Panc1 (cell line): Measurements from ENCODE around the gene HOXB3. TPM values are rescaled to one million over a fixed set of nuclear protein-coding genes. Genes with fewer than 3 reads are reported as not detected.
A peak's percentile ranks its signal among the peaks of the same experiment; 100 is the strongest.

Experiments used
- ATAC-seq: fragments of 200-7000 bp; cut with Tn5 transposase; 2 replicates; pipeline ENCODE4 v1.9.1; 2020; ENCODE audit warnings: mild to moderate bottlenecking, moderate library complexity
- BruUV-seq: library from RNA; stranded (reverse); fragments of 400-500 nt; replicated peaks from 2 replicates; lab custom pipeline; 2021; lab: Mats Ljungman, UMichigan
- CTCF ChIA-PET: fragments of 300-600 bp; sonication (Branson Sonifier 250); formaldehyde crosslinking; loops from one replicate; lab custom pipeline; 2022; ENCODE audit warnings: antibody characterized with exemption; lab: Charles Lee
- POLR2A ChIA-PET: fragments of 300-600 bp; sonication (Branson Sonifier 250); formaldehyde crosslinking; loops from one replicate; lab custom pipeline; 2022; ENCODE audit warnings: antibody characterized with exemption; lab: Charles Lee
- DNase-seq: peaks from one replicate; pipeline ENCODE4 v3.0.0-alpha.2; 2010; ENCODE audit warnings: low read depth, low spot score
- H3K27ac ChIP-seq: 2 replicates; pipeline ENCODE4 v1.5.1; 2011; ENCODE audit warnings: mild to moderate bottlenecking, low read length, inconsistent platforms
- H3K27me3 ChIP-seq: fragments of 200-500 bp; sonication (Bioruptor generic); 2 replicates; pipeline ENCODE4 v1.6.0; 2014; ENCODE audit warnings: low read length, inconsistent platforms; ENCODE audit not compliant: control insufficient read depth, insufficient read depth
- H3K36me3 ChIP-seq: fragments of 200-500 bp; sonication (Bioruptor generic); 2 replicates; pipeline ENCODE4 v1.5.1; 2014; ENCODE audit warnings: inconsistent platforms, mild to moderate bottlenecking, low read length, moderate library complexity; ENCODE audit not compliant: control insufficient read depth, insufficient read depth
- H3K4me1 ChIP-seq: 2 replicates; pipeline ENCODE4 v1.5.1; 2011; ENCODE audit warnings: inconsistent platforms, mild to moderate bottlenecking, low read length, moderate library complexity; ENCODE audit not compliant: control insufficient read depth, insufficient read depth
- H3K4me3 ChIP-seq, 2 experiments: 2 replicates each; pipeline ENCODE4 v1.5.1; 2011 to 2012; ENCODE audit warnings: low read depth in 2 of 2, low read length in 2 of 2, mild to moderate bottlenecking in 2 of 2, inconsistent platforms in 1 of 2, moderate library complexity in 1 of 2
- H3K9me3 ChIP-seq: fragments of 200-500 bp; sonication (Bioruptor generic); 2 replicates; pipeline ENCODE4 v1.5.1; 2014; ENCODE audit warnings: low read depth, mild to moderate bottlenecking, inconsistent platforms, low read length, moderate library complexity; ENCODE audit not compliant: control insufficient read depth, insufficient read depth
- POLR2AphosphoS5 ChIP-seq: IDR thresholded peaks from 2 replicates; pipeline ENCODE4 v1.6.1; 2012; ENCODE audit warnings: mild to moderate bottlenecking, low read depth, low read length, moderate library complexity
- SIN3A ChIP-seq: IDR thresholded peaks from 2 replicates; pipeline ENCODE4 v1.6.1; 2012; ENCODE audit warnings: low read depth, mild to moderate bottlenecking, low read length, moderate library complexity, borderline replicate concordance; ENCODE audit not compliant: insufficient read depth
- TCF7L2 ChIP-seq: IDR thresholded peaks from 2 replicates; pipeline ENCODE4 v1.6.1; 2011; ENCODE audit warnings: mild to moderate bottlenecking, low read depth, low read length, inconsistent platforms
- in situ Hi-C: cut with HindIII; loops from 2 replicates; pipeline ENCODE4 v1.10.0; 2016; ENCODE audit warnings: low sequenced_read_pairs, low pct_unique_long_range_greater_than_20kb
- intact Hi-C: fragments of 100-400 bp; cut with micrococcal nuclease; formaldehyde crosslinking; loops from one replicate; pipeline ENCODE4 v1.10.0; 2022; ENCODE audit not compliant: unreplicated experiment
- total RNA-seq: library from RNA; stranded (reverse); gene quantifications from one replicate; pipeline ENCODE4 v1.2.1, GENCODE V29; 2021; ENCODE audit not compliant: unreplicated experiment
- TF ChIP-seq, protein P1 (sequence below): fragments of 450-650 bp; IDR thresholded peaks from 2 replicates; pipeline ENCODE4 v1.5.1; 2017; ENCODE audit warnings: mild to moderate bottlenecking
- TF ChIP-seq, protein P2 (sequence below), 2 experiments: IDR thresholded peaks; 2 replicates each; pipeline ENCODE4 v1.6.1; 2011 to 2012; ENCODE audit warnings: low read depth in 2 of 2, control low read depth in 1 of 2, low read length in 1 of 2, mild to moderate bottlenecking in 1 of 2, moderate library complexity in 1 of 2; ENCODE audit not compliant: insufficient read depth in 1 of 2

HOXB3 gene
- total RNA-seq, 1 experiment from 2014 or later: 127 TPM

DNA sequence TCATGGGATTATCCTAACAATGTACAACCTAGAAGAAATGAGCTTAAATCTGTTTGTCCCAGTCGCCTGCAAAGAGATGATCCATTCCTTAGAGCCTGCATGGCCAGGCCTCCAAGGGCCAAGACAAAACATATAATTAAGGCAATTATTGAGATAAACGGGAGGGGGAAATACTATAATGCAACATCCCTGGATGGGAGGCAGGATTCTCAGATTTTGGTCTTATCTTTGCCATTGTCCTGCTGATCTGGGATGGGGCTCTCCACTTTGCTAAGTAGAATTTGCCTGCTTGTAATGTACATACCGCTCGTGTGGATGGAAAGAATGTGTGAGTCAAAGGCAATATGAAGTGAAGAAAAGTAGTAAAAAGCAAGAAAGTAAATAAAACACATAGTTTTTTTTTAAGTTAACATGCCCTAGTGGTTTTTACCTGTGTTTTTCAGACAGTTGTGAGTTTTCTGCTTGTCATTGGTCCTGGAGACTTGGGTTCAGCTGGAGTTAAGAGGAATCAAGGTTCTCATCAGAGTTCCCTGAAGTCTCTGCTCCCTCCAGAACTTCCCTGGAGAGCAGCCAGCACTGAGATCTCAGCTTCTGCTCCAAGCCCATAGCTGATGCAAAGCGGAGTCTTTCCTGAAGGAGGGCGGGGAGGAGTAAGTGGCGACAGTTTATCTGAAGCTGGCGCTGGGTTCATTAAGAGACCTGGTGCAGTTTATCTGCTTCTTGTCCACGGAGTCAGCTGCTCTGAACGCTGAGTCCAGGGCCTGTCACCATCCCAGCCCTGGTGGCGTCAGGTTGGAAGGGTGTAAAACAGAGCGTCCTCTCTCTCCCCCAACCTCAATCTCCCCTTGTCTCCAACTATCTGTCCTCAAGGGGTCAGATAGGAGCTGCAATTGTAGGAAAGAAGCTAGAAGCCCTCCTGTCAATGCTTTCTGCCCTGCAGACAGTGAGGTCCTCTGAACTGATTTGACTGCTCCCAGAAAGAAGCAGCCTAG, 89.3 kb downstream of the HOXB3 start:
- in situ Hi-C loops: no loop called here
- peak overlapping the region; percentile 20; the same call in 1 of the 2 replicates for H3K27ac ChIP-seq
- H3K9me3 ChIP-seq: no peaks in the 10 kb centered on the region
- intact Hi-C loops: no loop called here
- H3K36me3 ChIP-seq: no peaks in the 10 kb centered on the region
- BruUV-seq: no TSS peak
- DNase-seq (no peak), ATAC-seq (peak; percentile 62)
- no peak for TF ChIP-seq SIN3A
- TF ChIP-seq, protein P1, sequence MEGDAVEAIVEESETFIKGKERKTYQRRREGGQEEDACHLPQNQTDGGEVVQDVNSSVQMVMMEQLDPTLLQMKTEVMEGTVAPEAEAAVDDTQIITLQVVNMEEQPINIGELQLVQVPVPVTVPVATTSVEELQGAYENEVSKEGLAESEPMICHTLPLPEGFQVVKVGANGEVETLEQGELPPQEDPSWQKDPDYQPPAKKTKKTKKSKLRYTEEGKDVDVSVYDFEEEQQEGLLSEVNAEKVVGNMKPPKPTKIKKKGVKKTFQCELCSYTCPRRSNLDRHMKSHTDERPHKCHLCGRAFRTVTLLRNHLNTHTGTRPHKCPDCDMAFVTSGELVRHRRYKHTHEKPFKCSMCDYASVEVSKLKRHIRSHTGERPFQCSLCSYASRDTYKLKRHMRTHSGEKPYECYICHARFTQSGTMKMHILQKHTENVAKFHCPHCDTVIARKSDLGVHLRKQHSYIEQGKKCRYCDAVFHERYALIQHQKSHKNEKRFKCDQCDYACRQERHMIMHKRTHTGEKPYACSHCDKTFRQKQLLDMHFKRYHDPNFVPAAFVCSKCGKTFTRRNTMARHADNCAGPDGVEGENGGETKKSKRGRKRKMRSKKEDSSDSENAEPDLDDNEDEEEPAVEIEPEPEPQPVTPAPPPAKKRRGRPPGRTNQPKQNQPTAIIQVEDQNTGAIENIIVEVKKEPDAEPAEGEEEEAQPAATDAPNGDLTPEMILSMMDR: peak; percentile 43
- CTCF ChIA-PET: interaction anchor here (0.7 kb wide), 1 partner anchor 51 kb away, joined by 3 read pairs; no protein-coding TSS in a partner anchor
- POLR2A ChIA-PET: no interaction called here
- H3K4me1 ChIP-seq: peaks cover 4% of the 10 kb centered on the region; the same call in 1 of the 2 replicates
- no peak overlapping the region for H3K4me3 ChIP-seq
- H3K27me3 ChIP-seq: no peaks in the 10 kb centered on the region

DNA sequence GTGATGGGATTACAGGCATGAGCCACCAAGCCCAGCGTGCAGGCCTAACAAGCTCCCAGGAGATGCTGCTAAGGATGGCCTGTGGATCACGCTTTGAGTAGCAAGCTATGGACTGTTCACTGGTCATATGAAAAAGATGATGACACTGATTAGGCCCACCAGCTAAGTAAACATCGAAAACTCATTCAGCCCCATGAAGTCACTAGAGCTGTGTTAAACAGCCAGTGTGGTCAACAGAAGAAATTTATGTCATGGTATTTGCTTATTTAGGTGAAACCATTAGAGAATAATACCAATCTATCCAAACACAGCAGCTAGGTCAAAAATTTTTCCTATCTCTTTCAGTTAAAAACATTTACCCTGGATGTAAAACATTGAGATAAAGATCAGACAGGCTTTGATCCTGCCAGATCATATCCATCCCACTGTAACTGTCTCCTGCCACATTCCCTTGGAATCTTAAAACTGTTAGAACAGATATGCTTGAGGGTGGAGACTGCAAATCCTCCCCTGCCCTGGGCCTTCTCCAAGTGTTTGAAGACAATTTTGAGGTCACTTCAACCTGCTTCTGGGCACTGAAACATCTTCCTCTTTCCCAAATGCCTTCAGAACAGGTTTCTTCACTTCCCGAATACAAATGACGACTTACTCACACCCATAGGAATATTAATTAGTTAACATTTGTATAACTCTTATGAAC, 90.2 kb downstream of the HOXB3 start:
- intact Hi-C loops: no loop called here
- Histone ChIP-seq H3K9me3 (no peaks in the 10 kb centered on the region), H3K36me3 (no peaks in the 10 kb centered on the region), H3K27me3 (no peaks in the 10 kb centered on the region), H3K4me1 (peaks cover 5% of the 10 kb centered on the region), H3K4me3 (no peak overlapping the region), H3K27ac (peak overlapping the region; percentile 20; the same call in 1 of the 2 replicates)
- DNase-seq (no peak), ATAC-seq (no peak)
- in situ Hi-C loops: no loop called here
- TF ChIP-seq SIN3A: no peak
- CTCF ChIA-PET: interaction anchor here (0.7 kb wide), 1 partner anchor 52 kb away, joined by 3 read pairs; no protein-coding TSS in a partner anchor
- BruUV-seq: no TSS peak
- POLR2A ChIA-PET: no interaction called here

DNA sequence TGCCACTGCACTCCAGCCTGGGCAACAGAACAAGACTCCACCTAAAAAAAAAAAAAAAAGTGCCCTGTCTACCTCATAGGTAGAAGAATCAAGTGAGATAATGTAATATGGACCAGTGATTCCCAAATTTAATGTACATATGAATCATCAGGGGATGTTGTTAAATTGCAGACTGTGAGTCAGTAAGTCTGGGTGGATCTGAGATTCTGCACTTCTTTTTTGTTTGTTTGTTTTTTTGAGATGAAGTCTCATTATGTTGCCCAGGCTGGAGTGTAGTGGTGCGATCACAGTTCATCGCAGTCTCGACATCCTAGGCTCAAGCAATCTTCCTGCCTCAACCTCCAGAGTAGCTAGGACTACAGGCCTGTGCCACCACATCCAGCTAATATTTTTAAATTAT, 90.8 kb downstream of the HOXB3 start:
- ATAC-seq: no peak
- no peaks in the 10 kb centered on the region for H3K9me3 ChIP-seq
- H3K36me3 ChIP-seq: no peaks in the 10 kb centered on the region
- TF ChIP-seq POLR2AphosphoS5: no peak
- TF ChIP-seq, protein P1: no peak
- TF ChIP-seq TCF7L2: no peak
- TF ChIP-seq, protein P2, sequence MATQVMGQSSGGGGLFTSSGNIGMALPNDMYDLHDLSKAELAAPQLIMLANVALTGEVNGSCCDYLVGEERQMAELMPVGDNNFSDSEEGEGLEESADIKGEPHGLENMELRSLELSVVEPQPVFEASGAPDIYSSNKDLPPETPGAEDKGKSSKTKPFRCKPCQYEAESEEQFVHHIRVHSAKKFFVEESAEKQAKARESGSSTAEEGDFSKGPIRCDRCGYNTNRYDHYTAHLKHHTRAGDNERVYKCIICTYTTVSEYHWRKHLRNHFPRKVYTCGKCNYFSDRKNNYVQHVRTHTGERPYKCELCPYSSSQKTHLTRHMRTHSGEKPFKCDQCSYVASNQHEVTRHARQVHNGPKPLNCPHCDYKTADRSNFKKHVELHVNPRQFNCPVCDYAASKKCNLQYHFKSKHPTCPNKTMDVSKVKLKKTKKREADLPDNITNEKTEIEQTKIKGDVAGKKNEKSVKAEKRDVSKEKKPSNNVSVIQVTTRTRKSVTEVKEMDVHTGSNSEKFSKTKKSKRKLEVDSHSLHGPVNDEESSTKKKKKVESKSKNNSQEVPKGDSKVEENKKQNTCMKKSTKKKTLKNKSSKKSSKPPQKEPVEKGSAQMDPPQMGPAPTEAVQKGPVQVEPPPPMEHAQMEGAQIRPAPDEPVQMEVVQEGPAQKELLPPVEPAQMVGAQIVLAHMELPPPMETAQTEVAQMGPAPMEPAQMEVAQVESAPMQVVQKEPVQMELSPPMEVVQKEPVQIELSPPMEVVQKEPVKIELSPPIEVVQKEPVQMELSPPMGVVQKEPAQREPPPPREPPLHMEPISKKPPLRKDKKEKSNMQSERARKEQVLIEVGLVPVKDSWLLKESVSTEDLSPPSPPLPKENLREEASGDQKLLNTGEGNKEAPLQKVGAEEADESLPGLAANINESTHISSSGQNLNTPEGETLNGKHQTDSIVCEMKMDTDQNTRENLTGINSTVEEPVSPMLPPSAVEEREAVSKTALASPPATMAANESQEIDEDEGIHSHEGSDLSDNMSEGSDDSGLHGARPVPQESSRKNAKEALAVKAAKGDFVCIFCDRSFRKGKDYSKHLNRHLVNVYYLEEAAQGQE (IDR thresholded peaks at IDR 0.05; ENCODE audit: insufficient read depth in 1 of 2, low read depth in 2 of 2, low read length in 1 of 2): no peak
- TF ChIP-seq SIN3A: no peak
- H3K4me1 ChIP-seq: peaks cover 12% of the 10 kb centered on the region
- H3K27ac ChIP-seq: no peak overlapping the region
- BruUV-seq: no TSS peak
- no peak for DNase-seq
- intact Hi-C loops: no loop called here
- in situ Hi-C loops: no loop called here
- H3K4me3 ChIP-seq: no peak overlapping the region
- POLR2A ChIA-PET: no interaction called here
- no peaks in the 10 kb centered on the region for H3K27me3 ChIP-seq
- CTCF ChIA-PET: no interaction called here
